Neural cell (in vitro differentiated cells): ENCODE results near the gene SULT1A3. TPM values are rescaled to one million over a fixed set of nuclear protein-coding genes. Genes with fewer than 3 reads are reported as not detected.
"Not testable (repeated sequence)": the region's sequence is repeated elsewhere in the genome, so short reads cannot be mapped to it uniquely, and the experiment has no call there.

Experiments used
- H2AFZ ChIP-seq: fragments of 200-600, 300-800 bp; sonication (generic), shearing (Covaris generic); 2 replicates; pipeline ENCODE4 v1.6.0; 2014; ENCODE audit warnings: low read depth, mild to moderate bottlenecking, antibody characterized with exemption, low read length, moderate library complexity
- H3F3A ChIP-seq: fragments of 200-600 bp; shearing (Covaris generic); 2 replicates; pipeline ENCODE4 v1.6.1; 2016; ENCODE audit warnings: mild to moderate bottlenecking, moderate library complexity, mixed read lengths, antibody characterized with exemption, low read length; ENCODE audit not compliant: insufficient read depth, poor library complexity, severe bottlenecking
- H3K27ac ChIP-seq: fragments of 200-600, 300-800 bp; sonication (generic), shearing (Covaris generic); 2 replicates; pipeline ENCODE4 v1.5.1; 2014; ENCODE audit warnings: mild to moderate bottlenecking, low read length, moderate library complexity
- H3K27me3 ChIP-seq: fragments of 300-800, 200-600 bp; sonication (generic), shearing (Covaris generic); 2 replicates; pipeline ENCODE4 v1.6.0; 2014; ENCODE audit warnings: mild to moderate bottlenecking, low read depth, low read length, moderate library complexity; ENCODE audit not compliant: insufficient read depth
- H3K36me3 ChIP-seq: fragments of 300-800, 200-600 bp; sonication (generic), shearing (Covaris generic); 2 replicates; pipeline ENCODE4 v1.5.1; 2014; ENCODE audit warnings: mild to moderate bottlenecking, antibody characterized with exemption, low read length, moderate library complexity; ENCODE audit not compliant: insufficient read depth
- H3K4me2 ChIP-seq: fragments of 300-800, 200-600 bp; sonication (generic), shearing (Covaris generic); 2 replicates; pipeline ENCODE4 v1.6.0; 2014; ENCODE audit warnings: mild to moderate bottlenecking, low read length
- H3K4me3 ChIP-seq: fragments of 300-800, 200-600 bp; sonication (generic), shearing (Covaris generic); 2 replicates; pipeline ENCODE4 v1.5.1; 2014; ENCODE audit warnings: mild to moderate bottlenecking, low read length, moderate library complexity
- H3K79me2 ChIP-seq: fragments of 200-600 bp; shearing (Covaris generic); replicated peaks from 2 replicates; pipeline ENCODE4 v1.6.0; 2014; ENCODE audit warnings: mild to moderate bottlenecking, low read length, moderate library complexity; ENCODE audit not compliant: insufficient read depth
- H3K9ac ChIP-seq: fragments of 300-800, 200-600 bp; sonication (generic), shearing (Covaris generic); 2 replicates; pipeline ENCODE4 v1.6.1; 2016; ENCODE audit warnings: mild to moderate bottlenecking, low read length, mixed read lengths
- H3K9me2 ChIP-seq: fragments of 200-600 bp; shearing (Covaris generic); 2 replicates; pipeline ENCODE4 v1.6.1; 2016; ENCODE audit warnings: mild to moderate bottlenecking, low read length, mixed read lengths; ENCODE audit not compliant: insufficient read depth
- H3K9me3 ChIP-seq: fragments of 200-600, 300-800 bp; sonication (generic), shearing (Covaris generic); 2 replicates; pipeline ENCODE4 v1.6.1; 2016; ENCODE audit warnings: mild to moderate bottlenecking, mixed run types, low read length, moderate library complexity, mixed read lengths
- H4K20me1 ChIP-seq: fragments of 200-600 bp; shearing (Covaris generic); 2 replicates; pipeline ENCODE4 v1.6.1; 2016; ENCODE audit warnings: mild to moderate bottlenecking, mixed run types; ENCODE audit not compliant: insufficient read depth
- polyA plus RNA-seq: library from polyadenylated mRNA; depleted of rRNA; stranded (reverse); fragments of >200 nt; gene quantifications from 2 replicates; pipeline ENCODE4 v1.2.3, GENCODE V29; 2014
- small RNA-seq, 3 experiments: library from RNA; depleted of rRNA; stranded (forward); fragments of <200 nt; gene quantifications; one replicate each; pipeline ENCODE3, GENCODE V24; 2012

The SULT1A3 gene
- polyA plus RNA-seq, 1 donor from 2014 or later = 12.1 TPM

DNA sequence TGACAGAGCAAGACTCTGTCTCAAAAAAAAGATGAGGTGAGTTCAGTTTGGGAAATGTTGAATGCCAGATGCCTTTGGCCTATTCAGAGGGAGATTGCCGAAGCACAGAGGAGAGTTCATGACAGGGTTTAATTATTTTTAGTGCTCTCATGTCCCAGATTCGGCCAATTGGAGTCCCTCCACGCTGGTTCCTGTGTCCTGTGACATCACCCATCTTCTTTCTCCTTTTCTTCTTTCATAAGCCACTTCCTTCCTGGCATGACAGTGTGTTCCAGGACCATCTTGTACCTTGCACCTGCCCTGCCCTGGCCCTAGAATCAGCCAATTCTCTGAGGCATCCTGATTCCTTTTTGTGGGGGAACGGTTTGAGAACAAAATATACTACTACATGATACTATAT is 12.4 kb downstream of the SULT1A3 start:
- not testable (repeated sequence) for H3K27me3 ChIP-seq, H3K9me3 ChIP-seq, H3K9ac ChIP-seq, H2AFZ ChIP-seq, H3K4me2 ChIP-seq, H3K36me3 ChIP-seq, H4K20me1 ChIP-seq, H3F3A ChIP-seq, H3K4me3 ChIP-seq, H3K27ac ChIP-seq, H3K79me2 ChIP-seq, H3K9me2 ChIP-seq

DNA sequence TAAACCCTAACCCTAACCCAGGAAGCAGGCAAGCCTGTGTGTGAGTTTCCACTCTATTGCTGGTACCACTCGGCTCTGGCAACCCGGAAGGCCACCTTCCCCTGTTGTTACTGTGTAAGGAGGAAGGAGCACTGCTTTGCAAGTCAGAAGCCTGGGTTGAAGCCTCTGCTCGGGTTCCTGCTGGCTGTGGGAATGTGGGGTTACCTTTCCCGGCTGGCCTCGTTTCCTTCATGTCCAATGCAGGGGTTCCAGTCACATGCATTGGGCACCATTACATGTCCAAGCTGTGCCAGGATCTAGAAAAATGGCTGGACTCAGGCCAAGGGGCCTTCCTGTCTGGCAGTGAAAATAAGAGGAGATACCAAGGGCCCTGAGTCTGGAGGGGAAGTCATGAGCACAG is 18.0 kb downstream of the SULT1A3 start:
- H4K20me1 ChIP-seq, H3F3A ChIP-seq, H3K36me3 ChIP-seq, H3K9ac ChIP-seq, H3K9me2 ChIP-seq, H2AFZ ChIP-seq, H3K4me2 ChIP-seq, H3K27me3 ChIP-seq, H3K27ac ChIP-seq, H3K79me2 ChIP-seq, H3K9me3 ChIP-seq, H3K4me3 ChIP-seq: not testable (repeated sequence)

DNA sequence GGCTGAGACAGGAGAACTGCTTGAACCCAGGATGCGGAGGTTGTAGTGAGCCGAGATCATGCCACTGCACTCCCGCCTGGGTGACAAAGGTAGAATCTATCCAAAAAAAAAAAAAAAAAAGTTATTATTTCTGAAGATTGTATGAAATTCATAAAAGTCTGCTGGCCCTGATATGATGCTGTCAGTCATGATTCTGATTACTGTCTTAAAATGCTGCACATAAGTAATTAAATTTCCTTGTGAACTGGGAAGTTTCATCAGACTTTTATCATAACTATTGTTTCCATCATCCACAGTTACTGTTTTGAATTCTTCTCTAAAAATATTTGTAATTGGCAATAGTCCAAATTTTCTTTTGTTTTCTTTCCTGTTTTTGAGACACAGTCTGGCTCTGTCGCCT is 49.3 kb downstream of the SULT1A3 start, which contains the start of gene NPIPB13:
Gene NPIPB13 (minus strand): TSS at position 101 of the 400 bp plus-strand sequence. CDS start 2,906 bp downstream, outside the sequence.
- H4K20me1 ChIP-seq, H3K4me3 ChIP-seq, H2AFZ ChIP-seq, H3K9me3 ChIP-seq, H3K36me3 ChIP-seq, H3K27ac ChIP-seq, H3F3A ChIP-seq, H3K27me3 ChIP-seq, H3K9me2 ChIP-seq, H3K9ac ChIP-seq, H3K4me2 ChIP-seq, H3K79me2 ChIP-seq: not testable (repeated sequence)

Small RNA genes within 50 kb of the gene (small RNA-seq; reads per million reads assigned to genes)
- gene AC106782.4 = 0 reads per million in 3 experiments

Other genes with a start within 250 kb of the SULT1A3 start
- 154 and 157 TPM in 2 replicates for gene TMEM219, start 237.2 kb upstream of the SULT1A3 start, polyA plus RNA-seq
- gene TAOK2, start 225.4 kb upstream of the SULT1A3 start, polyA plus RNA-seq = 62.7 and 65.5 TPM in 2 replicates
- 51.2 and 65.4 TPM in 2 replicates for gene HIRIP3, start 203.6 kb upstream of the SULT1A3 start, polyA plus RNA-seq
- gene INO80E, start 203.0 kb upstream of the SULT1A3 start, polyA plus RNA-seq = 106 and 130 TPM in 2 replicates
- 7.3 and 8.5 TPM in 2 replicates for gene DOC2A, start 188.2 kb upstream of the SULT1A3 start, polyA plus RNA-seq
- not detected in 2 replicates for gene C16orf92, start 176.1 kb upstream of the SULT1A3 start, polyA plus RNA-seq
- 18.9 and 21.7 TPM in 2 replicates for gene TLCD3B, start 168.0 kb upstream of the SULT1A3 start, polyA plus RNA-seq
- 59.3 and 71.3 TPM in 2 replicates for gene ALDOA, start 133.5 kb upstream of the SULT1A3 start, polyA plus RNA-seq
- 173 and 184 TPM in 2 replicates for gene PPP4C, start 123.3 kb upstream of the SULT1A3 start, polyA plus RNA-seq
- gene TBX6, start 107.3 kb upstream of the SULT1A3 start, polyA plus RNA-seq = not detected in 2 replicates
- gene YPEL3, start 103.0 kb upstream of the SULT1A3 start, polyA plus RNA-seq = 76.9 and 90.1 TPM in 2 replicates
- 2.7 and 3.6 TPM in 2 replicates for gene GDPD3, start 85.7 kb upstream of the SULT1A3 start, polyA plus RNA-seq
- gene MAPK3, start 76.0 kb upstream of the SULT1A3 start, polyA plus RNA-seq = 18.5 and 20.2 TPM in 2 replicates
- 106 and 107 TPM in 2 replicates for gene CORO1A, start 15.7 kb upstream of the SULT1A3 start, polyA plus RNA-seq
- gene BOLA2B, start 5.6 kb upstream of the SULT1A3 start, polyA plus RNA-seq = 394 and 487 TPM in 2 replicates
- gene SLX1A, start 5.4 kb upstream of the SULT1A3 start, polyA plus RNA-seq = 22.8 and 43.4 TPM in 2 replicates
- 2.2 and 3.9 TPM in 2 replicates for gene NPIPB13, start 49.2 kb downstream of the SULT1A3 start, polyA plus RNA-seq
- gene CD2BP2, start 156.1 kb downstream of the SULT1A3 start, polyA plus RNA-seq = 76.3 and 83.3 TPM in 2 replicates
- 24.1 and 32.5 TPM in 2 replicates for gene TBC1D10B, start 171.2 kb downstream of the SULT1A3 start, polyA plus RNA-seq
- not detected in 2 replicates for gene MYL11, start 175.5 kb downstream of the SULT1A3 start, polyA plus RNA-seq
- 0.38 TPM in 1 of 2 replicates, not detected in the other for gene SEPTIN1, start 183.3 kb downstream of the SULT1A3 start, polyA plus RNA-seq
- gene ZNF48, start 196.2 kb downstream of the SULT1A3 start, polyA plus RNA-seq = 42.3 and 48.9 TPM in 2 replicates
- 10.2 and 11.7 TPM in 2 replicates for gene ZNF771, start 208.4 kb downstream of the SULT1A3 start, polyA plus RNA-seq
- 47.3 and 60.4 TPM in 2 replicates for gene DCTPP1, start 230.8 kb downstream of the SULT1A3 start, polyA plus RNA-seq
- 9.8 and 11.1 TPM in 2 replicates for gene SEPHS2, start 246.6 kb downstream of the SULT1A3 start, polyA plus RNA-seq